ENCODE data around the gene SORL1.

The SORL1 gene

GRCh38 chr11:121431820-121432526 is 20.1 kb upstream of the SORL1 start:
- Histone ChIP-seq H3K4me1 (ENCODE audit: control insufficient read depth, low read depth, low read length) (peaks cover 5% of the 10 kb centered on the region), H3K56ac (ENCODE audit: low read length) (no peak overlapping the region), H2BK15ac (replicated peaks; ENCODE audit: low read depth) (no peak overlapping the region), H3K4ac (ENCODE audit: low read depth, low read length) (no peak overlapping the region), H3K79me1 (ENCODE audit: low read length) (no peaks in the 10 kb centered on the region), H3K36me3 (ENCODE audit: control insufficient read depth, insufficient read depth, low read length) (no peaks in the 10 kb centered on the region), H3K18ac (ENCODE audit: low read length) (no peak overlapping the region), H3K27me3 (ENCODE audit: insufficient read depth, low read length, poor library complexity) (no peaks in the 10 kb centered on the region), H3K4me2 (ENCODE audit: low read length) (no peak overlapping the region), H3K79me2 (ENCODE audit: control insufficient read depth, insufficient read depth, low read length) (no peaks in the 10 kb centered on the region), H4K5ac (ENCODE audit: low read length) (no peak overlapping the region), H3K27ac (ENCODE audit: low read depth, low read length) (no peak overlapping the region), H4K8ac (ENCODE audit: low read depth, low read length) (no peak overlapping the region), H2BK120ac (ENCODE audit: low read depth, low read length) (no peak overlapping the region), H2BK5ac (ENCODE audit: low read length) (no peak overlapping the region), H2AK5ac (ENCODE audit: low read length) (no peak overlapping the region), H3K9ac (ENCODE audit: low read length) (no peak overlapping the region), H3K23ac (ENCODE audit: low read length) (no peak overlapping the region), H3K4me3 (ENCODE audit: low read length) (no peak overlapping the region)
- no peak for DNase-seq
- no CpG with 5 or more reads among the region's 4 CpGs for WGBS (ENCODE audit: extremely low coverage, insufficient coverage, low lambda C conversion rate)

- Histone ChIP-seq H3K4me2 (ENCODE audit: low read length) (no peak overlapping the region), H3K36me3 (ENCODE audit: control insufficient read depth, insufficient read depth, low read length) (no peaks in the 10 kb centered on the region), H2BK120ac (ENCODE audit: low read depth, low read length) (no peak overlapping the region), H3K79me1 (ENCODE audit: low read length) (no peaks in the 10 kb centered on the region), H3K18ac (ENCODE audit: low read length) (no peak overlapping the region), H3K4me3 (ENCODE audit: low read length) (no peak overlapping the region), H3K27ac (ENCODE audit: low read depth, low read length) (no peak overlapping the region), H3K56ac (ENCODE audit: low read length) (no peak overlapping the region), H3K4ac (ENCODE audit: low read depth, low read length) (no peak overlapping the region), H2BK15ac (replicated peaks; ENCODE audit: low read depth) (no peak overlapping the region), H2AK5ac (ENCODE audit: low read length) (no peak overlapping the region), H3K27me3 (ENCODE audit: insufficient read depth, low read length, poor library complexity) (no peaks in the 10 kb centered on the region), H3K9ac (ENCODE audit: low read length) (no peak overlapping the region), H4K5ac (ENCODE audit: low read length) (no peak overlapping the region), H3K4me1 (ENCODE audit: control insufficient read depth, low read depth, low read length) (peaks cover 5% of the 10 kb centered on the region), H4K8ac (ENCODE audit: low read depth, low read length) (no peak overlapping the region), H3K23ac (ENCODE audit: low read length) (no peak overlapping the region), H2BK5ac (ENCODE audit: low read length) (no peak overlapping the region), H3K79me2 (ENCODE audit: control insufficient read depth, insufficient read depth, low read length) (no peaks in the 10 kb centered on the region)
- WGBS (ENCODE audit: extremely low coverage, insufficient coverage, low lambda C conversion rate) = no CpG with 5 or more reads among the region's 4 CpGs
- DNase-seq = no peak
These were observed 17.0 kb upstream of the SORL1 start for GRCh38 chr11:121435132-121435531.

- H3K4me3 ChIP-seq (ENCODE audit: low read length) = no peak overlapping the region
- no peak overlapping the region for H3K27ac ChIP-seq (ENCODE audit: low read depth, low read length)
- no peak overlapping the region for H2BK120ac ChIP-seq (ENCODE audit: low read depth, low read length)
- H3K4me2 ChIP-seq (ENCODE audit: low read length) = no peak overlapping the region
- no peaks in the 10 kb centered on the region for H3K27me3 ChIP-seq (ENCODE audit: insufficient read depth, low read length, poor library complexity)
- no peak overlapping the region for H3K18ac ChIP-seq (ENCODE audit: low read length)
- H2BK5ac ChIP-seq (ENCODE audit: low read length) = no peak overlapping the region
- H2AK5ac ChIP-seq (ENCODE audit: low read length) = no peak overlapping the region
- H3K36me3 ChIP-seq (ENCODE audit: control insufficient read depth, insufficient read depth, low read length) = no peaks in the 10 kb centered on the region
- H4K5ac ChIP-seq (ENCODE audit: low read length) = no peak overlapping the region
- H3K4me1 ChIP-seq (ENCODE audit: control insufficient read depth, low read depth, low read length) = peaks cover 5% of the 10 kb centered on the region
- H4K8ac ChIP-seq (ENCODE audit: low read depth, low read length) = no peak overlapping the region
- no peaks in the 10 kb centered on the region for H3K79me1 ChIP-seq (ENCODE audit: low read length)
- no peak overlapping the region for H2BK15ac ChIP-seq (replicated peaks; ENCODE audit: low read depth)
- H3K23ac ChIP-seq (ENCODE audit: low read length) = no peak overlapping the region
- H3K79me2 ChIP-seq (ENCODE audit: control insufficient read depth, insufficient read depth, low read length) = no peaks in the 10 kb centered on the region
- no peak overlapping the region for H3K4ac ChIP-seq (ENCODE audit: low read depth, low read length)
- no CpG with 5 or more reads among the region's 3 CpGs for WGBS (ENCODE audit: extremely low coverage, insufficient coverage, low lambda C conversion rate)
- peak; percentile 79 for DNase-seq
- no peak overlapping the region for H3K56ac ChIP-seq (ENCODE audit: low read length)
- H3K9ac ChIP-seq (ENCODE audit: low read length) = no peak overlapping the region
These were observed 16.3 kb upstream of the SORL1 start for GRCh38 chr11:121435551-121436511.

GRCh38 chr11:121437018-121437685 is 15.0 kb upstream of the SORL1 start:
- Histone ChIP-seq H2BK5ac (ENCODE audit: low read length) (no peak overlapping the region), H3K18ac (ENCODE audit: low read length) (no peak overlapping the region), H4K8ac (ENCODE audit: low read depth, low read length) (no peak overlapping the region), H3K27ac (ENCODE audit: low read depth, low read length) (no peak overlapping the region), H3K9ac (ENCODE audit: low read length) (no peak overlapping the region), H3K79me1 (ENCODE audit: low read length) (no peaks in the 10 kb centered on the region), H3K27me3 (ENCODE audit: insufficient read depth, low read length, poor library complexity) (no peaks in the 10 kb centered on the region), H2BK15ac (replicated peaks; ENCODE audit: low read depth) (no peak overlapping the region), H3K79me2 (ENCODE audit: control insufficient read depth, insufficient read depth, low read length) (no peaks in the 10 kb centered on the region), H3K4me1 (ENCODE audit: control insufficient read depth, low read depth, low read length) (peaks cover 5% of the 10 kb centered on the region), H3K4me3 (ENCODE audit: low read length) (no peak overlapping the region), H3K23ac (ENCODE audit: low read length) (no peak overlapping the region), H2AK5ac (ENCODE audit: low read length) (no peak overlapping the region), H3K4me2 (ENCODE audit: low read length) (no peak overlapping the region), H3K4ac (ENCODE audit: low read depth, low read length) (no peak overlapping the region), H4K5ac (ENCODE audit: low read length) (no peak overlapping the region), H3K36me3 (ENCODE audit: control insufficient read depth, insufficient read depth, low read length) (no peaks in the 10 kb centered on the region), H2BK120ac (ENCODE audit: low read depth, low read length) (no peak overlapping the region), H3K56ac (ENCODE audit: low read length) (no peak overlapping the region)
- no peak for DNase-seq

GRCh38 chr11:121437686-121438078 is 14.4 kb upstream of the SORL1 start:
- peaks cover 5% of the 10 kb centered on the region for H3K4me1 ChIP-seq (ENCODE audit: control insufficient read depth, low read depth, low read length)
- no peak overlapping the region for H2BK15ac ChIP-seq (replicated peaks; ENCODE audit: low read depth)
- no peaks in the 10 kb centered on the region for H3K27me3 ChIP-seq (ENCODE audit: insufficient read depth, low read length, poor library complexity)
- H3K18ac ChIP-seq (ENCODE audit: low read length) = no peak overlapping the region
- no peak overlapping the region for H3K27ac ChIP-seq (ENCODE audit: low read depth, low read length)
- no peak overlapping the region for H2AK5ac ChIP-seq (ENCODE audit: low read length)
- no peak overlapping the region for H3K4me3 ChIP-seq (ENCODE audit: low read length)
- no peak overlapping the region for H3K9ac ChIP-seq (ENCODE audit: low read length)
- H4K8ac ChIP-seq (ENCODE audit: low read depth, low read length) = no peak overlapping the region
- no peaks in the 10 kb centered on the region for H3K79me1 ChIP-seq (ENCODE audit: low read length)
- H3K79me2 ChIP-seq (ENCODE audit: control insufficient read depth, insufficient read depth, low read length) = no peaks in the 10 kb centered on the region
- H3K4me2 ChIP-seq (ENCODE audit: low read length) = no peak overlapping the region
- no peaks in the 10 kb centered on the region for H3K36me3 ChIP-seq (ENCODE audit: control insufficient read depth, insufficient read depth, low read length)
- WGBS (ENCODE audit: extremely low coverage, insufficient coverage, low lambda C conversion rate) = no CpG with 5 or more reads among the region's 4 CpGs
- no peak overlapping the region for H3K56ac ChIP-seq (ENCODE audit: low read length)
- no peak overlapping the region for H4K5ac ChIP-seq (ENCODE audit: low read length)
- H2BK120ac ChIP-seq (ENCODE audit: low read depth, low read length) = no peak overlapping the region
- H3K4ac ChIP-seq (ENCODE audit: low read depth, low read length) = no peak overlapping the region
- no peak for DNase-seq
- H3K23ac ChIP-seq (ENCODE audit: low read length) = no peak overlapping the region
- H2BK5ac ChIP-seq (ENCODE audit: low read length) = no peak overlapping the region

Measured in mesendoderm (in vitro differentiated cells).